RWPE2 (cell line): ENCODE data around the gene UBB.

Source experiments
- ATAC-seq: fragments of 200-7000 bp; cut with Tn5 transposase; 3 replicates; pipeline ENCODE4 v1.9.1; 2021; ENCODE audit warnings: low read depth
- DNase-seq: peaks from one replicate; pipeline ENCODE4 v3.0.0-alpha.2; 2020; ENCODE audit warnings: low spot score
- H3K27ac ChIP-seq: fragments of 450-650 bp; 2 replicates; pipeline ENCODE4 v1.5.1; 2017; ENCODE audit warnings: mild to moderate bottlenecking; ENCODE audit not compliant: poor library complexity, severe bottlenecking
- H3K27me3 ChIP-seq: fragments of 250-450 bp; sonication (Bioruptor Pico); 2 replicates; pipeline ENCODE4 v1.5.1; 2021; ENCODE audit warnings: mild to moderate bottlenecking, moderate library complexity; ENCODE audit not compliant: insufficient read depth, poor library complexity, severe bottlenecking
- H3K36me3 ChIP-seq: fragments of 250-450 bp; sonication (Bioruptor Pico); 2 replicates; pipeline ENCODE4 v1.5.1; 2020; ENCODE audit warnings: low read depth, mild to moderate bottlenecking, moderate library complexity
- H3K4me1 ChIP-seq: fragments of 250-450 bp; sonication (Bioruptor Pico); 2 replicates; pipeline ENCODE4 v1.5.1; 2021; ENCODE audit warnings: mild to moderate bottlenecking, moderate library complexity; ENCODE audit not compliant: insufficient read depth, poor library complexity, severe bottlenecking
- H3K4me3 ChIP-seq: fragments of 250-450 bp; sonication (Bioruptor Pico); 2 replicates; pipeline ENCODE4 v1.5.1; 2021; ENCODE audit warnings: mild to moderate bottlenecking, moderate library complexity; ENCODE audit not compliant: severe bottlenecking
- H3K9me3 ChIP-seq: fragments of 250-450 bp; sonication (Bioruptor Pico); 2 replicates; pipeline ENCODE4 v1.5.1; 2021; ENCODE audit warnings: mild to moderate bottlenecking, moderate library complexity; ENCODE audit not compliant: severe bottlenecking
- CTCF ChIP-seq: fragments of 450-650 bp; IDR thresholded peaks from one replicate; pipeline ENCODE4 v1.5.1; 2017; ENCODE audit warnings: mild to moderate bottlenecking, moderate library complexity; ENCODE audit not compliant: poor library complexity, severe bottlenecking

Gene UBB

GRCh38 chr17:16427020-16427419 lies 46.1 kb downstream of the UBB start:
- no peaks in the 10 kb centered on the region for H3K9me3 ChIP-seq
- H3K4me3 ChIP-seq = no peak overlapping the region
- H3K27ac ChIP-seq = no peak overlapping the region
- H3K36me3 ChIP-seq = no peaks in the 10 kb centered on the region
- no peaks in the 10 kb centered on the region for H3K27me3 ChIP-seq
- H3K4me1 ChIP-seq = no peaks in the 10 kb centered on the region
- TF ChIP-seq CTCF = no peak
- DNase-seq (no peak), ATAC-seq (no peak)

GRCh38 chr17:16428098-16428882 lies 47.4 kb downstream of the UBB start:
- ATAC-seq (peak; percentile 68; the same call in 2 of the 3 replicates), DNase-seq (no peak)
- TF ChIP-seq CTCF = peak; percentile 53
- no peaks in the 10 kb centered on the region for H3K36me3 ChIP-seq
- no peak overlapping the region for H3K4me3 ChIP-seq
- H3K9me3 ChIP-seq = no peaks in the 10 kb centered on the region
- H3K27me3 ChIP-seq = no peaks in the 10 kb centered on the region
- no peak overlapping the region for H3K27ac ChIP-seq
- no peaks in the 10 kb centered on the region for H3K4me1 ChIP-seq

- no peaks in the 10 kb centered on the region for H3K9me3 ChIP-seq
- H3K36me3 ChIP-seq = no peaks in the 10 kb centered on the region
- DNase-seq (no peak), ATAC-seq (no peak)
- H3K4me3 ChIP-seq = no peak overlapping the region
- H3K4me1 ChIP-seq = no peaks in the 10 kb centered on the region
- H3K27me3 ChIP-seq = no peaks in the 10 kb centered on the region
- no peak for TF ChIP-seq CTCF
- no peak overlapping the region for H3K27ac ChIP-seq
These were observed 48.2 kb downstream of the UBB start for GRCh38 chr17:16429083-16429482.

GRCh38 chr17:16430650-16431049 lies 49.8 kb downstream of the UBB start:
- ATAC-seq = no peak
- no peak overlapping the region for H3K4me3 ChIP-seq
- TF ChIP-seq CTCF = no peak

GRCh38 chr17:16432017-16432416 lies 51.1 kb downstream of the UBB start:
- Histone ChIP-seq H3K27me3 (no peaks in the 10 kb centered on the region), H3K27ac (no peak overlapping the region), H3K9me3 (no peaks in the 10 kb centered on the region), H3K4me3 (no peak overlapping the region), H3K4me1 (no peaks in the 10 kb centered on the region), H3K36me3 (no peaks in the 10 kb centered on the region)
- TF ChIP-seq CTCF = no peak
- ATAC-seq (no peak), DNase-seq (no peak)

More at GRCh38 chr17:16430650-16431049, 49.8 kb downstream of the UBB start:
- H3K9me3 ChIP-seq = no peaks in the 10 kb centered on the region
- no peaks in the 10 kb centered on the region for H3K4me1 ChIP-seq
- H3K27me3 ChIP-seq = no peaks in the 10 kb centered on the region
- no peak overlapping the region for H3K27ac ChIP-seq
- no peak for DNase-seq
- no peaks in the 10 kb centered on the region for H3K36me3 ChIP-seq
